Upper lobe of right lung (tissue), 1 donor: ENCODE data around the gene HMOX2. TPM values are rescaled to one million over a fixed set of nuclear protein-coding genes. Genes with fewer than 3 reads are reported as not detected.

Experiments used
- ATAC-seq: fragments of 200-7000 bp; cut with Tn5 transposase; one replicate; pipeline ENCODE4 v1.9.1; 2020; ENCODE audit warnings: mild to moderate bottlenecking, moderate library complexity
- DNase-seq: peaks from one replicate; pipeline ENCODE4 v3.0.0-alpha.2; 2020
- H3K27ac ChIP-seq: fragments of 200-600 bp; one replicate; pipeline ENCODE4 v1.8.0; 2022
- H3K27me3 ChIP-seq: fragments of 200-600 bp; one replicate; pipeline ENCODE4 v1.8.0; 2022; ENCODE audit warnings: mild to moderate bottlenecking
- H3K36me3 ChIP-seq: fragments of 200-600 bp; one replicate; pipeline ENCODE4 v1.8.0; 2022
- H3K4me1 ChIP-seq: fragments of 200-600 bp; one replicate; pipeline ENCODE4 v1.8.0; 2022
- H3K4me3 ChIP-seq: fragments of 200-600 bp; one replicate; pipeline ENCODE4 v1.8.0; 2022; ENCODE audit warnings: mild to moderate bottlenecking
- H3K9me3 ChIP-seq: fragments of 200-600 bp; one replicate; pipeline ENCODE4 v1.8.0; 2022
- intact Hi-C: fragments of 100-400 bp; cut with DNase I; formaldehyde crosslinking; loops from one replicate; pipeline ENCODE4 v1.11.0; 2022
- total RNA-seq: library from RNA; stranded (reverse); fragmentation: NEBNext Ultra II Directional; extraction: Animal tissue kit (Norgen Biotek cat#: 25700); gene quantifications from one replicate; pipeline ENCODE4 v1.2.1, GENCODE V29; 2021
- TF ChIP-seq, protein P1 (sequence below): fragments of 200-600 bp; IDR thresholded peaks from one replicate; pipeline ENCODE4 v1.8.0; 2022; ENCODE audit warnings: antibody characterized with exemption
- donor health status: DM: no; HTN: yes; CAD: no; lungs with severe emphysema.

HMOX2 gene
- total RNA-seq, 1 donor from 2014 or later, result 53.0 TPM

DNA sequence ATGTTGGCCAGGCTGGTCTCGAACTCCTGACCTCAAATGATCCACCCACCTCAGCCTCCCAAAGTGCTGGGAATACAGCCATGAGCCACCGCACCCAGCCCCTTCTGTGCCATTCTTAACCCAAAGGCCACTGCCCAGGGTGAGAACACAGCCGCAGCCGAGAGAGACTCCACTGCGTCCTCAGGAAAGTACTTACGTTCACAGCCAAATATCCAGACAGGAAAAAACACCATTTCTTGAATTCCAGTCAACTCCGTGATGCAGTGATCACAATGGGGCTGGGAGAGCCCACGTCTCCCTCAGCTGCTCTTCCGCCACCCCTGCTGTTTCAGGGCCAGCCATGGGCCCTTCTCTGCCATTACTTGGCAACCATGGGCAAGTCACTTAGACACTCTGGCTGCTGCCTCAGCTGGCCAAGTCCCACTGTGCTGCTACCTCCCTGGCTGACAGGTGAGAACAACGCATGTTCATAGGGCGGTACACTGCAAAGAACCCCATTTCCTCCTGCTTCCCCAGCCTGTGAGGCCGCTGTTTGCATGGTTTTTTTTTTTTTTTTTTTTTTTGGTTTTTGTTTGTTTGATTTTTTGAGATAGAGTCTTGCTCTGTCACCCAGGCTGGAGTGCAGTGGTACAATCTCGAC lies 58.1 kb downstream of the HMOX2 start:
- no peak overlapping the region for H3K27ac ChIP-seq
- H3K4me3 ChIP-seq, result no peak overlapping the region
- intact Hi-C loops, result no loop called here
- DNase-seq, result no peak
- no peak for ATAC-seq
- H3K9me3 ChIP-seq, result no peaks in the 10 kb centered on the region
- no peaks in the 10 kb centered on the region for H3K36me3 ChIP-seq
- TF ChIP-seq, protein P1, sequence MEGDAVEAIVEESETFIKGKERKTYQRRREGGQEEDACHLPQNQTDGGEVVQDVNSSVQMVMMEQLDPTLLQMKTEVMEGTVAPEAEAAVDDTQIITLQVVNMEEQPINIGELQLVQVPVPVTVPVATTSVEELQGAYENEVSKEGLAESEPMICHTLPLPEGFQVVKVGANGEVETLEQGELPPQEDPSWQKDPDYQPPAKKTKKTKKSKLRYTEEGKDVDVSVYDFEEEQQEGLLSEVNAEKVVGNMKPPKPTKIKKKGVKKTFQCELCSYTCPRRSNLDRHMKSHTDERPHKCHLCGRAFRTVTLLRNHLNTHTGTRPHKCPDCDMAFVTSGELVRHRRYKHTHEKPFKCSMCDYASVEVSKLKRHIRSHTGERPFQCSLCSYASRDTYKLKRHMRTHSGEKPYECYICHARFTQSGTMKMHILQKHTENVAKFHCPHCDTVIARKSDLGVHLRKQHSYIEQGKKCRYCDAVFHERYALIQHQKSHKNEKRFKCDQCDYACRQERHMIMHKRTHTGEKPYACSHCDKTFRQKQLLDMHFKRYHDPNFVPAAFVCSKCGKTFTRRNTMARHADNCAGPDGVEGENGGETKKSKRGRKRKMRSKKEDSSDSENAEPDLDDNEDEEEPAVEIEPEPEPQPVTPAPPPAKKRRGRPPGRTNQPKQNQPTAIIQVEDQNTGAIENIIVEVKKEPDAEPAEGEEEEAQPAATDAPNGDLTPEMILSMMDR, result no peak
- H3K27me3 ChIP-seq, result no peaks in the 10 kb centered on the region
- H3K4me1 ChIP-seq, result peaks cover 4% of the 10 kb centered on the region

DNA sequence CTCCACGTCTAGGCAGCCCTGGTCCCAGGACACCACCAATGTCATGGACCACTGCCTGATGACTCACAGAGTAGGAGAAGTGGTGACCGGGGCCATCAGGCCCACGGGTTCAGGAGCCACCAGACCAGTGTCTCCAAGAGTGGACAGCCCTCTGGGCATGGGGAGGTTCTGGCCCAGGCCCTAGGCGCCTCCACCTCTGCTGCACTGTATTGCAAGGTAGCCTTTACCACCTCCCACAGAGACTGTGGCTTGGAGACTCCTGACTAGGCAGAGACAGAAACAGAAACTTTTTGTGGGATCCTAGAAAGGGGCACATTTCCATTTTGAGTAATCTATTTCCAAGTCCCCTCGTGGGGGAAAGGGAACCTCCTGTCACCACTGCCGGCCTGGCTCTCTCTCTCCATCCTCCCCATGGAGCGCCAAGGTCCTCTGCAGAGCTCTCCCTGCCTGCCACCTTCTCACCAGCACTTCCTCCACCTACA lies 59.5 kb downstream of the HMOX2 start:
- ATAC-seq (no peak), DNase-seq (peak; percentile 52)
- Histone ChIP-seq H3K27me3 (no peaks in the 10 kb centered on the region), H3K27ac (no peak overlapping the region), H3K4me1 (peaks cover 4% of the 10 kb centered on the region), H3K4me3 (no peak overlapping the region), H3K36me3 (no peaks in the 10 kb centered on the region), H3K9me3 (no peaks in the 10 kb centered on the region)
- TF ChIP-seq, protein P1, result no peak
- intact Hi-C loops, result no loop called here

DNA sequence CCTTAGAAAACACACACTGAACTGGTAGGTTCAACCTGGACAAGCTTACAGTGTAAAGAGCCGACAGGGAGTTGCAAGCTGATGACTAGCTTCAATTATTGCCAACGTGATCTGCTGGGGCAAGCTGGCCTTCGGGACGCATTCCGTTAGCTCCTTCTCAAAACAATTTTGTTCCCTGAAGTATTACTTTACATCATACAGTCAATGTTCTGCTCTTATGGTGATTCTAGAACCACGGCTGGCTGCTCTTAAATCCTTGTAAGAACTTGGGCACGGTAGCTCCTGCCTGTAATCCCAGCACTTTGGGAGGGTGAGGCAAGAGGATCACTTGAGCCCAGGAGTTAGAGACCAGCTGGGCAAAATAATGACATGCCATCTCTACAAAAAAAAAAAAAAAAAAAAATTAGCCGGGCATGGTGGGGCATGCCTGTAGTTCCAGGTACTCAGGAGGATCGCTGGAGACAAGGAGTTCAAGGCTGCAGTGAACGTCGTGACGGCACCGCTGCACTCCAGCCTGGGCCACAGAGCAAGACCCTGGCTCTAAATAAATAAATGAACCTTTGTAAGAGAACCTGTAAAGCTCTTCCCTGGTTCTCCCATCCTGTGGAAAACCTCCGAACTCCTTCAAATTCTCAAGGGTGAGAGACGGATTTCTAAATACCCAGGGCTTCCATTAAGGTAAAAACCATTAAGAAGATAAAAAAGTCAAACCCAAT lies 60.4 kb downstream of the HMOX2 start:
- Histone ChIP-seq H3K4me3 (no peak overlapping the region), H3K27ac (no peak overlapping the region), H3K9me3 (no peaks in the 10 kb centered on the region), H3K4me1 (peaks cover 4% of the 10 kb centered on the region), H3K27me3 (no peaks in the 10 kb centered on the region), H3K36me3 (no peaks in the 10 kb centered on the region)
- ATAC-seq (no peak), DNase-seq (no peak)
- TF ChIP-seq, protein P1, result no peak
- intact Hi-C loops, result no loop called here

DNA sequence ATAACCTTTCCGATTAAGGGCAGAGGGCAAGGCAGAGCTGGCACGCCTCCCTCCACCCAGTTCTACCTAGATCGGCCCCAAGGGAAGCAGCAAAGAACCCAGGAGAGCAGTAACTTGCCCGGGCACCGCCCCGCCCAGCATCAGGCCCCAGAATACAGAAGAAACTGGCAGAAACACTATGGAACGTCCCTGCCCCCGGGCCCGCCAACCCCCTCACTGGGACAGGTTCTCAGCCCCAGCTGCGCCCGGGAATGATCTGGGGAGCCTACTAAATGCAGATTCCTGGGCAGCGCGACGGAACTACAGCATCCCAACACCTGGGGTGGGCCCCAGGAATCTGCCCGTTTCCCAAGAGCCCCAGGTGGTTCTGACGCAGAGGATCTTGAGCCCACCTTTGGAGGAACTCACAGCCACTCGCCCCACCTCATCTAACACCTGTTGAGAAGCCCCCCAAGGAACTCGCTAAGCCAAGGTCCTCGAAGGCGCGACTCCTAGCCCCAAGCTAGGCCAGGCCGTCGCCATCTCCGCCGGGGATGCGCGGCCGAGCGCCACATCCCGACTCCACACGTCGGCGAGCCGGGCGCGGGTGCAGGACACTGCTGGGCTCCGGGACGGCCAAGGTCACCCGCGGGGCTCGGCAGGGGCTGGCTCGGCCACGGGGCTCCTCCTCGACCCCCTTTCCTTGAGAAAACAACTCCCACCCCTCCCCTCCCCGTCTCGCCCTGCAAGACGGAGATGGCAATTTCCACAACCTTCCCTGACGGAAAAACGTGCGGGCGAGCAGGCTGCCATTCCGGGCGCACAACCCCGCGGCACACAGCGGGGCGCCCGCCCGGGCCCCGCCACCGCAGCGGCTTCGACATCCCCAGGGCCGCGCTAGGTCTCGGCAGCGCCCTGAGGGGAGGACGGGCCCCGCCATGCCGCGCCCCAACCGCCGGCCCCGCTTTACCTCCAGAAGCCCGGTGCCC lies 61.5 kb downstream of the HMOX2 start:
- TF ChIP-seq, protein P1, result no peak
- Histone ChIP-seq H3K27ac (peak overlapping the region; percentile 86), H3K4me3 (peak overlapping the region; percentile 81), H3K4me1 (peaks cover 4% of the 10 kb centered on the region), H3K36me3 (no peaks in the 10 kb centered on the region), H3K9me3 (no peaks in the 10 kb centered on the region), H3K27me3 (no peaks in the 10 kb centered on the region)
- intact Hi-C loops, result no loop called here
- peak; percentile 55 for ATAC-seq
- DNase-seq, result no peak

DNA sequence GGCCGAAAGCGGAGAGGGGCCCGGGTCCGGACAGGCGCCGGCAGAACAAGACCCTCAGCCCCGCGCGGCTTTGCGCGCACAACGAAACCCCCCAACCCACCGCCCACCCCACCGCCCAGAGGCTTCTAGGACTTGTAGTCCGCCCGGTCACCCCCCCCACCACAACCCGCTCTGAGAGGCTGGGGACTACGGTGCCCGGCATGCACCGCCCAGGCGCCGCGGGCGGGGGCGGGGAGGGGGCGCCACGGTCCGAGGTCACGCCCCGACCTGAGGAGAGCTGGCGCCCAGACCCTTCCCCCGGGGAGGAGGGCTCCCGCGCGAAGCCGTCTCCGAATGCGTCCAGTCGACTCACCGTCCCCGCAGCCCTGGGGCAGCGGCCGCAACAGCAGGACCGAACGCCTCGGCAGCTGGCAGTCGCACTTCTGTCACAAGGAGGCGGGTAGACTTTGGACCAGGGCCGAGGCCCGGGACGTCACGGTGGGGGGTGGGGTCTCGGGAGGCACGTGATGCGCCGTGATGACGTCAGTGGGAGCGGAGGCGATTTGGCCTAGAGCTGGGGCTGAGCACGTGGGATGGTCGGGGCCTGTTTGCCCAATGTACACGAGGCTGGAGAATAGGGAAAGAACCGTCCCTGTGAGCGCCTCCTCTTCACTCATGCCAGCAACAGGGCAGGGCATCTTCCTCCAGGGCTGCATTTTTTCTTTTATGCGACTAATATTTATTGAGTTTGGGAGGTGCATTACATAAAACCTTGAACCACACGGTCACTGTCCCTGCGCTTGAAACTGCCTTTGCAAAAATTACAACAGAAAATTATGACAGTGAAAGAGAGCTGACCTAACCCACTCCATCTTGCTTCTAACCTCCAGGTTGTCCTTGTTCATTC lies 62.4 kb downstream of the HMOX2 start, which contains the start of gene CDIP1:
CDIP1 (minus strand) TSS at position 424 of the 886 bp plus-strand sequence. CDS start 24,643 bp downstream, outside the sequence.
- peaks cover 4% of the 10 kb centered on the region for H3K4me1 ChIP-seq
- TF ChIP-seq, protein P1, result no peak
- no peaks in the 10 kb centered on the region for H3K9me3 ChIP-seq
- peak; percentile 97 for ATAC-seq
- peak within 1 kb of the TSS; percentile 81 for H3K4me3 ChIP-seq
- no peaks in the 10 kb centered on the region for H3K36me3 ChIP-seq
- H3K27me3 ChIP-seq, result no peaks in the 10 kb centered on the region
- peak; percentile 99 for DNase-seq
- peak within 1 kb of the TSS; percentile 86 for H3K27ac ChIP-seq
- intact Hi-C loops, result no loop called here
